ENCODE data around the gene MRPL24.

The MRPL24 gene

DNA sequence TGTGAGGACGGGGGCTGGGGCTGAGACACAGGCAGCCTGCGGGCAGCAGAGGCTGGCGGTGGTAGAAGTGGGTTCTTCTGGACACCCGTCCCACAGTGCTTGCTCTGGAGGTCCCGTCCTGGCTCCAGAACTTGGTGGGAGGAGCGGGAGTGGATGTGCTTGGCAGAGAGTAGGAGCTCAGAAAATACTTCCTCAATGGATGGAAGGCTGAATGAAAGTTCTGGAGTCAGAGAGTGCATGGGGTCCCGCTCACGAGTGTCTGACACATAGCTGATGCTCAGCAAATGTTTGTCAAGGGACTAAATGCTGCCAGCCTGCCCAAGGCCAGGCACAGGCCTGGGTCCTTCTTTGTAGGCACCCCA is 50.2 kb downstream of the MRPL24 start:
- DNase-seq, result no peak

DNA sequence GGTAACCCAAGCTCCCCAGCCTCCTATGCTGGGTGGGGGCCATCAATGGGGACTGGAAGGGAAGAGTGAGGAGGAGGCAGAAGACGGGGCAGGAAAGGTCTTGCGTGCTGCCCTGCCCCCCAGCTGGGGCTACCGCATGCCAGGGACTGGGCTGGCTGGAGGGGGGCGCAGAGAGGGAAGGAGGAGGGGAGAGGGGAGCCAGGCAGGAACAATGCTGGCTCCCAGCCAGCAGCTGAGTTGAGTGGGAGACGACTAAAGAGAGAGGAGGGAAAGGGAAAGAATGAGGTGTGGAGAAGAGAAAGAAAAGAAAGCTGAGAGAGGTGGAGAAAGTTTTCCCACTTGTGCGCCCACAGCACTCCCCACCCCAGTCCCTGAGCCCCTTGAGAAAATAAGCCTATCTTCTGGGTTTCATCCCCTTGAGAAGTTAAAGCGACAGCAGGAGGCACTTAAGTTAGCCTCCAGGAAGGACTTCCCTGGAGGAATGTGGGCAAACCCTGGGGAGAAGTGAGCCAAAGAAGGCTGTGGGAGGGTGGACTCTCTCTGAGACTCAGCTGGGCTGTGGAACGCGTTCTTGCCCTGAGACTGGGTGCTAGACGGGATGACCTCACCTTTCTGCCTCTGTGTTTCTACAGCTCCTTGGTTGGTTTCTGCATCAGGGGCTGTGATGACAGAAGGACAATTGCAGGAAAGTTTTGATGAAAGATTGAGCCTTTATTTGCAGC is 50.8 kb downstream of the MRPL24 start:
- DNase-seq, result no peak

DNA sequence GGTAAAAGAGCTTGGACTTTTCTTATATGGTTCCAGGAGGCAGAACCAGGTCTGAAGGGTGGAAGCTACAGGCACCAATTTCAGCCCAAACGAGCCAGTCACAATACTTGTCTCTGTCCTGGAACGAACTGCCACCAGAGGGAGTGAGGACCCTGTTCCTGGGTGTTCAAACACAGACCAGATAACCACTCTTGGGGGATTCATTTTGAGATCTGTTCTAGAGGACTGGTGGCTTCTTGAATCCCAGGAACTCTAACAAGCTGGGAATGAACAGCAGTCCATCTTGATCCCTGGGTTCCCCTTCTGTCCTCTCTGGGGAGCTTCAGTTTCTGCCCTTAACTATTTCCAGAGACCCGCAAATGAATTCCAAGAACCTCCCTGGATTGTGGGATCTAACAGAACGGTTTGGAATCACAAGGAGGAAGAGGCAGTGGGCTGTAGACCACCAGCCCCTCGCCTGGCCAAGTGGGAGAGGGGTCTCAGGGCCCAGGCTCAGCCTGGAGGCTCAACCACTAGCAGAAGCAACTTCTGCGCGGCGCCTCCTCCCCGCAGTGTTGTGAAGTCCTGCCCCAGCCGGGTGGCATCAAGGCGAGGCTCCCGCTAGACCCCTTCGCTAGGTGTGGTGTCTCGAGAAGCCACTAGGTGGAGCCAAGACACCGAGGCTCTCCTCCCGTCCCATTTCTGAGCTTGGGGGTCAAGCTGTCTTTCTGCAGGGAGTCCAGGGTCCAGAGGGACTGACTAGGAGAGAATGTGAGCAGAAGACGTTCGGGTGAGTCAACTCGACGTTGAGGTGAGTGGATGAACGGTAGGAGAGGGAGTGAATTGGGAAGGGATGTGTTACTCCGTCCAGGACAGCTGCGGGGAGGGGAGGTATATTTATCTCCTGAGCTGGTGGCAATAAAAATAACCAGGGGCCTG is 51.6 kb downstream of the MRPL24 start:
- DNase-seq, result peak; percentile 75
